Upper lobe of left lung (tissue), 4 donors: ENCODE data around the gene PDLIM7.

Experiments used
- CTCF ChIP-seq, 6 experiments: fragments of 450-650 bp in 4 of 6; fragments of 200-600 bp in 2 of 6; sonication (generic) in 2 of 6; IDR thresholded peaks; one replicate each; pipeline ENCODE4 v1.5.1; 2016 to 2019; ENCODE audit warnings: antibody characterized with exemption in 6 of 6
- EP300 ChIP-seq, 4 donors: sonication (generic); formaldehyde crosslinking; IDR thresholded peaks; one replicate each; pipeline ENCODE4 v1.5.1; 2017; ENCODE audit warnings: antibody characterized with exemption in 4 of 4, control low read depth in 2 of 4
- POLR2A ChIP-seq, 4 donors: fragments of 450-650 bp; IDR thresholded peaks; one replicate each; pipeline ENCODE4 v1.5.1; 2016 to 2017; ENCODE audit warnings: antibody characterized with exemption in 4 of 4, mild to moderate bottlenecking in 2 of 4

GRCh38 chr5:177502886-177503285, 5.5 kb upstream of the PDLIM7 start:
- TF ChIP-seq CTCF (IDR thresholded peaks at IDR 0.05) (no peak), EP300 (IDR thresholded peaks at IDR 0.05) (no peak), POLR2A (IDR thresholded peaks at IDR 0.05) (peak in 1 of 4 donors; percentile 8)
